ENCODE measurements around the gene ANG. TPM values are rescaled to one million over a fixed set of nuclear protein-coding genes. Genes with fewer than 3 reads are reported as not detected.

The ANG gene
- total and polyA plus RNA-seq, 2 of the 8 experiments (the other 6 are each of a cell fraction or from before 2014, with no cell fraction given) = 2.2 to 4.6 TPM

DNA sequence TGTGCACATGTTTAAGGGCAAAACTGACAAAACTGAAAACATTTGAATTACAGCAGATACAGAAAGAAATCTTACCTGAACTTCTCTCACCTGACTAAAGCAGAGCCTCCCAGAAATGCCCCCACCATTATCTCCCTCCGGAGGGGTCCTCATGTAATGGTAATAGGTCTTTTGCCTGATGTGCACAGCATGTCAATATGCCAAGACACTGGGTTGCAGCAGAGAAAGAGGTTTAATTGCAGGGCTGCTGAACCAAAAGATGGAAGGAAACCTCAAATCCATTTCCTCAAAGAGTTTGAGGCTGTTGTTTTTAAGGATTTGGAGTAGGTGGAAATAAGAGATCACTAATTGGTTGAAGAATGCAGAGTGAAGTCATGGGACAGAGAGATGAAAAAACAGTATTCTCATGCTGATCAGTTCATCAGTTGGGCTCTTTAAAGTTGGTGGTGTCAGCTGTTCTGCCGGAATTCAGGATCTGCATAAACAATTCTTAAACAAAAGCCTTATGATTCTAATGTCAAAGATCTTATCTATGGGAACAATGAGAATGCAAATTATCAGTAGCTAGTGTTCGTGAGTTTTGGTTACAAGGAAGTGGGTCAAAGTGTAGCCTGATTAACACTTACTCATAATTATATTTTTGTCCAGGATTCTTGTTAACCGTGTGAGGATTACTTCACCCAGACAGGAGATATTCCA, 18.2 kb downstream of the ANG start:
- Histone ChIP-seq H3K4me3 (ENCODE audit: extremely low read depth in 1 of 4, insufficient read depth in 2 of 4, low read depth in 3 of 4, low read length in 4 of 4) (peak overlapping the region in 3 of 4 experiments; percentile 3 to 42 (median 14); a peak in 2 of 8 replicates), H4K20me1 (replicated peaks in 1 of 2; ENCODE audit: control insufficient read depth in 1 of 2, insufficient read depth in 2 of 2, low read length in 2 of 2) (no peaks in the 10 kb centered on the region), H3K27me3 (replicated peaks in 1 of 4; ENCODE audit: control insufficient read depth in 3 of 4, extremely low read depth in 1 of 4, insufficient read depth in 3 of 4, low read length in 3 of 4) (no peaks in the 10 kb centered on the region), H2BK5ac (ENCODE audit: low read depth, low read length) (peak overlapping the region; percentile 81), H3K23ac (ENCODE audit: insufficient read length) (no peak overlapping the region), H2AFZ (ENCODE audit: low read length) (no peak overlapping the region), H2AK5ac (ENCODE audit: low read depth, low read length) (peak overlapping the region; percentile 29; the same call in 1 of the 2 replicates), H3K9ac (replicated peaks in 1 of 4; ENCODE audit: extremely low read depth in 1 of 4, low read depth in 3 of 4, low read length in 3 of 4) (no peak overlapping the region; a peak in 1 of 7 replicates), H3K79me1 (ENCODE audit: low read depth, low read length) (no peaks in the 10 kb centered on the region), H4K8ac (ENCODE audit: extremely low read depth, insufficient read depth, low read length) (no peak overlapping the region), H3K9me3 (ENCODE audit: insufficient read depth in 2 of 2, low read depth in 1 of 2, low read length in 1 of 2) (peaks cover 28 to 34% of the 10 kb centered on the region in 2 experiments), H3K14ac (ENCODE audit: insufficient read length) (no peak overlapping the region), H2BK12ac (ENCODE audit: low read depth, low read length) (peak overlapping the region; percentile 33; the same call in 1 of the 2 replicates), H2BK20ac (ENCODE audit: low read length) (no peak overlapping the region), H3K4me1 (replicated peaks in 1 of 4; ENCODE audit: control insufficient read depth in 3 of 4, insufficient read depth in 4 of 4, low read length in 3 of 4) (peaks cover 0 to 3% (median 0%) of the 10 kb centered on the region in 4 experiments; a peak in 1 of 7 replicates), H2BK120ac (replicated peaks; ENCODE audit: low read depth, low read length) (no peak overlapping the region), H3K79me2 (ENCODE audit: control insufficient read depth in 1 of 2, insufficient read depth in 2 of 2, low read length in 2 of 2) (no peaks in the 10 kb centered on the region), H3K27ac (ENCODE audit: low read depth, low read length) (peak overlapping the region; percentile 69; the same call in 1 of the 2 replicates), H3K56ac (replicated peaks; ENCODE audit: insufficient read length, low read depth, low read length) (peak overlapping the region; percentile 85), H4K91ac (replicated peaks; ENCODE audit: insufficient read length, low read length) (peak overlapping the region; percentile 14), H3K23me2 (ENCODE audit: low read depth, low read length) (no peaks in the 10 kb centered on the region), H3K4ac (replicated peaks; ENCODE audit: insufficient read length, low read depth, low read length) (no peak overlapping the region), H2BK15ac (ENCODE audit: low read length) (no peak overlapping the region), H3K36me3 (ENCODE audit: control insufficient read depth in 2 of 4, insufficient read depth in 4 of 4, low read length in 3 of 4) (peaks cover 0 to 12% (median 0%) of the 10 kb centered on the region in 4 experiments; a peak in 3 of 8 replicates), H3K18ac (ENCODE audit: extremely low read depth, low read length) (0 out of 2 replicates have a peak overlapping the region, but pooled peaks have one; percentile 38), H3K4me2 (ENCODE audit: insufficient read depth in 1 of 2, low read depth in 2 of 2, low read length in 2 of 2) (peak overlapping the region; percentile 35 to 55), H4K5ac (ENCODE audit: insufficient read length, low read depth, low read length) (peak overlapping the region; percentile 20)
- ChIA-PET CTCF (ENCODE audit: partially characterized antibody) (interaction anchor here (0.7 to 4.9 kb wide), 7 partner anchors 8 to 264 kb away, joined by 3 to 15 read pairs (median 5); no protein-coding TSS in a partner anchor), POLR2A (ENCODE audit: partially characterized antibody) (interaction anchor here (1.3 kb wide), 2 partner anchors 8 to 108 kb away, joined by 3 to 4 read pairs; no protein-coding TSS in a partner anchor)
- TF ChIP-seq, protein P1, sequence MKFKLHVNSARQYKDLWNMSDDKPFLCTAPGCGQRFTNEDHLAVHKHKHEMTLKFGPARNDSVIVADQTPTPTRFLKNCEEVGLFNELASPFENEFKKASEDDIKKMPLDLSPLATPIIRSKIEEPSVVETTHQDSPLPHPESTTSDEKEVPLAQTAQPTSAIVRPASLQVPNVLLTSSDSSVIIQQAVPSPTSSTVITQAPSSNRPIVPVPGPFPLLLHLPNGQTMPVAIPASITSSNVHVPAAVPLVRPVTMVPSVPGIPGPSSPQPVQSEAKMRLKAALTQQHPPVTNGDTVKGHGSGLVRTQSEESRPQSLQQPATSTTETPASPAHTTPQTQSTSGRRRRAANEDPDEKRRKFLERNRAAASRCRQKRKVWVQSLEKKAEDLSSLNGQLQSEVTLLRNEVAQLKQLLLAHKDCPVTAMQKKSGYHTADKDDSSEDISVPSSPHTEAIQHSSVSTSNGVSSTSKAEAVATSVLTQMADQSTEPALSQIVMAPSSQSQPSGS (IDR thresholded peaks at IDR 0.05; ENCODE audit: low read length) = 0 out of 2 replicates have a peak, but pooled peaks have one; percentile 20
- TF ChIP-seq JUN (IDR thresholded peaks at IDR 0.05; ENCODE audit: low read depth, low read length) (0 out of 2 replicates have a peak, but pooled peaks have one; percentile 9), NANOG (IDR thresholded peaks at IDR 0.05; ENCODE audit: insufficient read depth, low read depth, low read length, poor library complexity, severe bottlenecking) (peak; percentile 42), EGR1 (IDR thresholded peaks at IDR 0.05; ENCODE audit: borderline replicate concordance, low read depth, low read length) (no peak), JUND (IDR thresholded peaks at IDR 0.05; ENCODE audit: low read length) (no peak), CREB1 (IDR thresholded peaks at IDR 0.05) (no peak), POU5F1 (IDR thresholded peaks at IDR 0.05; ENCODE audit: low read depth, low read length) (peak; percentile 72; the same call in 1 of the 2 replicates), EP300 (IDR thresholded peaks at IDR 0.05; ENCODE audit: borderline replicate concordance in 1 of 2, low read depth in 2 of 2, low read length in 2 of 2) (peak in 1 of 2 experiments; percentile 36; a peak in 1 of 3 replicates)
- FAIRE-seq = peak; percentile 28
- 52% methylated on average over 4 of the region's 4 CpGs; no CpG with 5 or more reads in 1 of the 2 experiments for WGBS, 2 experiments (ENCODE audit: extremely low coverage in 1 of 2, insufficient coverage in 1 of 2, insufficient read length in 1 of 2, insufficient replicate concordance in 2 of 2, low coverage in 1 of 2, low lambda C conversion rate in 2 of 2, missing lambda C conversion rate in 1 of 2)
- DNase-seq (ENCODE audit: low read depth in 1 of 2, low spot score in 2 of 2) = no peak
